ENCODE data around the gene KCNT1.

Gene KCNT1

DNA sequence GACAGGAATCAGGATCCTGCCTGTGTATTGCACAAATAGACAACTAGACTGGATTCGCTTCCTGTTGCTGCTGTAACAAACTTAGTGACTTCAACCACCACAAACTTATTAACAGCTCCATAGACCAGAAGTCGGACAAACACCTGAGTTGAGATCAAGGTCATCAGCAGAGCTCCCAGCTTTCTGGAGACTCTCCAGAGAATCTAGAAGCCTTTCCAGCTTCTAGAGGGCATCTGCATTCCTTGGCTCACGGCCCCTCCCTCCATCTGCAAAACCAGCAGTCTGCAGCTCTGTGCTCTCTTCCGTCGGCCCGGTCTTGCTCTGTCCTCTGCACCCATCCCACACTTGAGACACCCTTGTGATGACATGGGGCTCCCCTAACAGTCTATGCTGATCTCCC, 99.1 kb downstream of the KCNT1 start:
- in situ Hi-C loops (cut with HindIII; ENCODE audit: low sequenced_read_pairs): no loop called here
- no peak for DNase-seq (ENCODE audit: low read depth)
- no peak overlapping the region for H3K4me3 ChIP-seq (ENCODE audit: low read depth, low read length)
- TF ChIP-seq, protein P1, sequence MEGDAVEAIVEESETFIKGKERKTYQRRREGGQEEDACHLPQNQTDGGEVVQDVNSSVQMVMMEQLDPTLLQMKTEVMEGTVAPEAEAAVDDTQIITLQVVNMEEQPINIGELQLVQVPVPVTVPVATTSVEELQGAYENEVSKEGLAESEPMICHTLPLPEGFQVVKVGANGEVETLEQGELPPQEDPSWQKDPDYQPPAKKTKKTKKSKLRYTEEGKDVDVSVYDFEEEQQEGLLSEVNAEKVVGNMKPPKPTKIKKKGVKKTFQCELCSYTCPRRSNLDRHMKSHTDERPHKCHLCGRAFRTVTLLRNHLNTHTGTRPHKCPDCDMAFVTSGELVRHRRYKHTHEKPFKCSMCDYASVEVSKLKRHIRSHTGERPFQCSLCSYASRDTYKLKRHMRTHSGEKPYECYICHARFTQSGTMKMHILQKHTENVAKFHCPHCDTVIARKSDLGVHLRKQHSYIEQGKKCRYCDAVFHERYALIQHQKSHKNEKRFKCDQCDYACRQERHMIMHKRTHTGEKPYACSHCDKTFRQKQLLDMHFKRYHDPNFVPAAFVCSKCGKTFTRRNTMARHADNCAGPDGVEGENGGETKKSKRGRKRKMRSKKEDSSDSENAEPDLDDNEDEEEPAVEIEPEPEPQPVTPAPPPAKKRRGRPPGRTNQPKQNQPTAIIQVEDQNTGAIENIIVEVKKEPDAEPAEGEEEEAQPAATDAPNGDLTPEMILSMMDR (IDR thresholded peaks at IDR 0.05; ENCODE audit: low read depth, low read length, missing control alignments): no peak

DNA sequence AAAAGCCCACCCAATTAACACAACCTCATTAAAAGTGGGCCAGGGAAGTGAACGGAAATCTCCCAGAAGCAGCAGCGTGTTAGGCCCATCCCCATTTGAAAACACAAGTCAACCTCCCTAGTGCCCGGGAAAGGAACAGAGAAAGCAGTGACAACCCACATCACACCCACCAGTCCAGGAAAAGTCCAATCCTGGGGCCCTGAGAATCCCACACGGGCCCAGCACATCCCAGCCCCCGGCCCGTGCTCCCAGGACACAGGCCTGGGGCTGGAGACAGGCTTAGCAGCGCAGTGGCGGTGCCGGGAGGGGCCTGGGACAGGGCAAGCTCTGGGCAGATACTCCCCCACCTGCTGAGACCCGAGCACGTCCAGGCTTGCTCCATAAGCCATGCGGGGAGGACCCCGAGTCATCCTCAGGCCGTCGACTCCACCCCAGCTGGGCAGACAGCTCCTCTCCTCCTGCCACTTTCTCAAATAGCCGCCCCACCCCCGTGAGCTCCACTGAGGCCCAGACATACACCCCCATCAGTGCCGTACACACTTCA, 101.0 kb downstream of the KCNT1 start:
- in situ Hi-C loops (cut with HindIII; ENCODE audit: low sequenced_read_pairs): no loop called here
- no peak for DNase-seq (ENCODE audit: low read depth)
- TF ChIP-seq, protein P1 (IDR thresholded peaks at IDR 0.05; ENCODE audit: low read depth, low read length, missing control alignments): no peak
- H3K4me3 ChIP-seq (ENCODE audit: low read depth, low read length): no peak overlapping the region

DNA sequence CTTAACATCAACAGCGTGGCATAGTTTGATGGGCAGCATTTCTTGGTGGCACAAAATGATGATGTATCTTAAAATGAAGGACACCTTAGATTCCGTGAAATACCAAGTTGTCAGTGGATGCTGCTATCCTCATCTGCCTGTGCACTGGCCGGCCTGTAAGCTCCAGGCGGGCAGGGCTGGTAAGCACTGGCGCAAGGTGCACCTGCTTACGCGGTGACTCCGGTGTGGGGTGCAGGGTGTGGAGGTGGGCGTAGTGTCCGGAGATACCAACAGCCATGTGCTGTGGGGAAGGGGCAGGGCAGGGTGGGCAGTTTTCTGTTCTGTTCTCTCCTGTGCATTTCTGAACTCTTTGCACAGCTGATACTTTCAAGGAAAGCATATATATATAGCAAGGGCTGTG, 101.5 kb downstream of the KCNT1 start:
- in situ Hi-C loops (cut with HindIII; ENCODE audit: low sequenced_read_pairs): no loop called here
- TF ChIP-seq, protein P1 (IDR thresholded peaks at IDR 0.05; ENCODE audit: low read depth, low read length, missing control alignments): no peak
- no peak overlapping the region for H3K4me3 ChIP-seq (ENCODE audit: low read depth, low read length)
- no peak for DNase-seq (ENCODE audit: low read depth)

DNA sequence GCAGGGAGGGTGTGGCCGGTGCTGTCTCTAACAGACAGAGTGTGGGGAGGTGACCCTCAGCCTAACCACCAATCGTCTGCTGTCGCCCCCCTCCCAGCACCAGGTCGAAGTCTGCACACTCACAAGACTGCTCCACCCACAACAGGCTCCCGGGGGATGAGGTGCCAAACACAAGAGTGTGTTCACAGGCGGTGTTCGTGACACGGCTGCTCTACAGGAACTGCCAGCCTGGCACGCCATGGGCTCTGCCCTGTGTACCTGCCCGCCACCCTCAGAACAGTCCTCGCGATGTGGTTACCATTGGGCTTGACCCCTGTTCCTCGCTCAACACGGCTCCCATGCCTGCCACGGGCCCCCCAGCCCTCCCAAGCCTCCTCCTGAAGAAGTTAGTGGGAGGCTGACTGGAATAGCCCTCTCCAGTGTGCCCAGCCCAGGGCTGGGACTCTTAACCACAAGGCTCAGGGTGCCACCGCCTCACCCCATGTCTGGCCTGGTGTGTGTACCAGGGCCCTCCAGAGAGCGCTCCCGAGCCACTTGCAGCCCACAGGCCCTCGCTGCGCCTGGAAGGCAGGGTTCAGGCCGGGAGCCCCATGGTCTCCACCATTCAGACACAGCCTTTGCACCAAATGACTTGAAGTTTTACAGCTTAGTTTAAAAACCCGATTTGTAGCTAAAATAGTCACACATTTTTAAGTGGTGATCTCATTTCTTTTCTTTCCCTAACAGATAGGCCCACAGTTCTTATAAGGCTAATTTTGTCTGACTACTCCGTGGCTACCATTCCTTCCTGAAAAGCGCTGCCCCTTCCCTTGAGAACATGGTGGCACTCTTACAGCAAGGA, 102.8 kb downstream of the KCNT1 start:
- H3K4me3 ChIP-seq (ENCODE audit: low read depth, low read length): no peak overlapping the region
- in situ Hi-C loops (cut with HindIII; ENCODE audit: low sequenced_read_pairs): no loop called here
- TF ChIP-seq, protein P1 (IDR thresholded peaks at IDR 0.05; ENCODE audit: low read depth, low read length, missing control alignments): no peak
- no peak for DNase-seq (ENCODE audit: low read depth)

DNA sequence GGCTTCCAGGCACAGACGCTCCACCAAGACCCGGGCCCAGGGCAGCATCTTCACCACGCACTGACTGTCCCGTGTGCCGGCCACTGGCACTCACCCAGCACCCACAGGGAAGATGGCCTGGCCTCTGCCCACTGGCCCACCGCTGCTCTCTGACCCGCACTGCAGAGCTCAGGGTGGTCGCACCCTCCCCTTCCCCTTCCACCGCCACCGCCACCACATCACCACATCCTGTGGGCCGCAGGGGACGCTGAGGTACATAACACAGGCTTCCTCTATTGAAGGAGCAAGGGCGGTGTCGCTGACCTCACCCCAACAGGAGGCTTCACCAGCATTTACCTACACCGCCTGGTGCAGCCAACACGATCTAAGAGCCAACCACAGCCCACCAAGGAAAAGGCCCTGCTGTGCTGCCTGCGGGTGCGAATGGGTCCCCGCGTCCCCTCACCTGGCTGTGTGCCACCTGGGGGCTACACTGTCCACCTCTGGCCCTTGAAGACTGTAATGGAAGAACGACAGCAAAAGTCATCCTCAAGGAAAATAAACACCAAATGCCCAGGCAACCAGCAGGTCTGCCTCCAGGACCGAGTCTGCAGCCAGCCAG, 103.5 kb downstream of the KCNT1 start:
- H3K4me3 ChIP-seq (ENCODE audit: low read depth, low read length): no peak overlapping the region
- TF ChIP-seq, protein P1 (IDR thresholded peaks at IDR 0.05; ENCODE audit: low read depth, low read length, missing control alignments): no peak
- DNase-seq (ENCODE audit: low read depth): no peak
- in situ Hi-C loops (cut with HindIII; ENCODE audit: low sequenced_read_pairs): no loop called here

DNA sequence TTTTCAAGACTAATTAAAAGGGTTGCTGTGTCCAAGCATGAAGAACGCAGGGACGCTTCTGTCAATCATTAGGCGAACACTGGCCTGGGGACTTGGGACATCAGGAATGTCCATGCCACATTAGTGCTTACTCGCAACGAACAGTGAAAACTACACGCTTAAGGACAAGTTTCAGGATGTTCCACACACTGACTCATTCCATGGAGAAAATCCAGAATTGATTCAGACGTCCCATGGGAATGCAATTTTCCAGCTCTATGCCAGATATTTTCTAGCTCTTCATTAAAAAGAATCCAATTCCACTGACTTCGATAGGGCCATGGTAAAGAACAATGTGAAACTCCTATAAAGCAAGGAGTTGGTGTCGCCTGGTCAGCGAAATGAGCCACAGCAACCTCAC, 107.2 kb downstream of the KCNT1 start:
- in situ Hi-C loops (cut with HindIII; ENCODE audit: low sequenced_read_pairs): no loop called here
- H3K4me3 ChIP-seq (ENCODE audit: low read depth, low read length): no peak overlapping the region
- TF ChIP-seq, protein P1 (IDR thresholded peaks at IDR 0.05; ENCODE audit: low read depth, low read length, missing control alignments): no peak
- DNase-seq (ENCODE audit: low read depth): peak; percentile 34

Data from astrocyte of the cerebellum (primary cell).